Endothelial cell of umbilical vein (primary cell): Measurements from ENCODE around the gene CD320. TPM values are rescaled to one million over a fixed set of nuclear protein-coding genes. Genes with fewer than 3 reads are reported as not detected.
"Not testable (repeated sequence)": the region's sequence is repeated elsewhere in the genome, so short reads cannot be mapped to it uniquely, and the experiment has no call there.

Experiments used
- BruUV-seq: library from RNA; stranded (reverse); fragments of 400-500 nt; replicated peaks from 2 replicates; lab custom pipeline; 2021; lab: Mats Ljungman, UMichigan
- CTCF ChIA-PET: fragments of 300-600, 350-600 bp; sonication (Branson Sonifier 250); formaldehyde crosslinking; loops from one replicate; lab custom pipeline; 2021; ENCODE audit warnings: antibody characterized with exemption, inconsistent platforms; lab: Charles Lee
- POLR2A ChIA-PET: fragments of 300-600, 350-600 bp; sonication (Branson Sonifier 250); formaldehyde crosslinking; loops from one replicate; lab custom pipeline; 2021; ENCODE audit warnings: antibody characterized with exemption, inconsistent platforms; lab: Charles Lee
- DNase-seq: peaks from one replicate; pipeline ENCODE4 v3.0.0-alpha.2; 2011; ENCODE audit warnings: low read depth, low spot score
- FAIRE-seq: peaks from 2 replicates; lab custom pipeline; 2011; peaks lifted over from hg19 to GRCh38; lab: Jason Lieb, UNC
- H2AFZ ChIP-seq: 2 replicates; pipeline ENCODE4 v1.6.0; 2012; ENCODE audit warnings: low read depth, low read length, control low read depth, inconsistent platforms
- H3K27ac ChIP-seq: 2 replicates; pipeline ENCODE4 v1.5.1; 2011; ENCODE audit warnings: low read depth, mild to moderate bottlenecking, control low read depth, low read length, moderate library complexity; ENCODE audit not compliant: insufficient read depth
- H3K27me3 ChIP-seq, 2 experiments: 2 replicates each; pipeline versions ENCODE4 v1.6.0 to v1.6.1; 2011; ENCODE audit warnings: low read length in 2 of 2, mixed read lengths in 1 of 2; ENCODE audit not compliant: control insufficient read depth in 2 of 2, insufficient read depth in 2 of 2
- H3K36me3 ChIP-seq, 2 experiments: 2 replicates in 1 of 2; 3 replicates in 1 of 2; pipeline ENCODE4 v1.5.1; 2011; ENCODE audit warnings: low read length in 2 of 2, mild to moderate bottlenecking in 1 of 2, moderate library complexity in 1 of 2; ENCODE audit not compliant: control insufficient read depth in 2 of 2, insufficient read depth in 2 of 2; ENCODE audit errors: extremely low read depth in 1 of 2
- H3K4me1 ChIP-seq: 3 replicates; pipeline ENCODE4 v1.5.1; 2011; ENCODE audit warnings: mild to moderate bottlenecking, low read length; ENCODE audit not compliant: control insufficient read depth, insufficient read depth; ENCODE audit errors: extremely low read depth
- H3K4me2 ChIP-seq: 2 replicates; pipeline ENCODE4 v1.6.1; 2011; ENCODE audit warnings: low read length, control low read depth, mixed read lengths; ENCODE audit not compliant: insufficient read depth
- H3K4me3 ChIP-seq, 3 experiments: fragments of 200-600 bp in 1 of 3; sonication (generic), shearing (Covaris generic) in 1 of 3; replicated peaks in 1 of 3; 2 replicates each; pipeline ENCODE4 v1.5.1; 2011 to 2016; ENCODE audit warnings: control low read depth in 3 of 3, low read length in 3 of 3, mild to moderate bottlenecking in 2 of 3, inconsistent platforms in 1 of 3, low read depth in 1 of 3, moderate library complexity in 1 of 3; ENCODE audit not compliant: insufficient read depth in 1 of 3
- H3K79me2 ChIP-seq: 2 replicates; pipeline ENCODE4 v1.6.0; 2012; ENCODE audit warnings: low read length, inconsistent platforms; ENCODE audit not compliant: control insufficient read depth, insufficient read depth
- H3K9ac ChIP-seq: replicated peaks from 2 replicates; pipeline ENCODE3; 2011; ENCODE audit warnings: low read length, control low read depth; ENCODE audit not compliant: insufficient read depth; ENCODE audit errors: extremely low read depth
- H3K9me1 ChIP-seq: replicated peaks from 3 replicates; pipeline ENCODE4 v1.6.0; 2011; ENCODE audit warnings: mild to moderate bottlenecking, low read length; ENCODE audit not compliant: control insufficient read depth, insufficient read depth; ENCODE audit errors: extremely low read depth
- H3K9me3 ChIP-seq: replicated peaks from 2 replicates; pipeline ENCODE4 v1.5.1; 2012; ENCODE audit warnings: low read length, inconsistent platforms; ENCODE audit not compliant: control insufficient read depth, insufficient read depth
- H4K20me1 ChIP-seq: replicated peaks from 2 replicates; pipeline ENCODE3; 2011; ENCODE audit warnings: mild to moderate bottlenecking, low read length; ENCODE audit not compliant: control insufficient read depth, insufficient read depth; ENCODE audit errors: extremely low read depth
- EZH2 ChIP-seq: IDR thresholded peaks from 2 replicates; pipeline ENCODE4 v1.6.1; 2012; ENCODE audit warnings: borderline replicate concordance, low read depth, mild to moderate bottlenecking, moderate library complexity, low read length, inconsistent platforms; ENCODE audit not compliant: severe bottlenecking
- FOS ChIP-seq: IDR thresholded peaks from 2 replicates; pipeline ENCODE4 v1.6.1; 2011; ENCODE audit warnings: mild to moderate bottlenecking, low read length, moderate library complexity, borderline replicate concordance; ENCODE audit not compliant: insufficient read depth
- GATA2 ChIP-seq: IDR thresholded peaks from 2 replicates; pipeline ENCODE4 v1.7.0; 2011; ENCODE audit warnings: low read depth, mild to moderate bottlenecking, moderate library complexity, mixed read lengths, low read length; ENCODE audit not compliant: insufficient read length, insufficient read depth
- JUN ChIP-seq: IDR thresholded peaks from 2 replicates; pipeline ENCODE4 v1.6.1; 2011; ENCODE audit warnings: borderline replicate concordance, low read depth; ENCODE audit not compliant: insufficient read length, insufficient read depth
- MAX ChIP-seq: IDR thresholded peaks from 2 replicates; pipeline ENCODE4 v1.6.1; 2011; ENCODE audit not compliant: insufficient read depth, insufficient read length
- MYC ChIP-seq: IDR thresholded peaks from one replicate; pipeline ENCODE4 v1.6.1; 2011; ENCODE audit warnings: mild to moderate bottlenecking, low read depth, low read length
- POLR2A ChIP-seq: IDR thresholded peaks from 2 replicates; pipeline ENCODE4 v1.6.1; 2012; ENCODE audit warnings: low read depth, mild to moderate bottlenecking, control low read depth, low read length
- POLR2AphosphoS5 ChIP-seq: IDR thresholded peaks from 2 replicates; pipeline ENCODE4 v1.6.1; 2012; ENCODE audit warnings: low read depth, mild to moderate bottlenecking, control low read depth, low read length, moderate library complexity; ENCODE audit not compliant: insufficient read depth
- dilution Hi-C: fragments of 300-500 bp; cut with MboI; formaldehyde crosslinking; loops from one replicate; pipeline ENCODE4 v1.15.0; 2019; ENCODE audit warnings: low sequenced_read_pairs; ENCODE audit not compliant: extremely low pct_ligation_motif_present
- intact Hi-C: fragments of 100-400 bp; cut with micrococcal nuclease; formaldehyde crosslinking; loops from one replicate; pipeline ENCODE4 v1.10.0; 2022
- polyA plus RNA-seq, 4 experiments: library from polyadenylated mRNA; depleted of rRNA in 3 of 4; stranded (reverse) in 3 of 4; unstranded in 1 of 4; fragments of >200 nt; gene quantifications; 2 replicates each; pipeline versions ENCODE4 v1.2.1 to v1.2.3, GENCODE V29; 2011 to 2012; ENCODE audit warnings: missing spikeins in 1 of 4
- total RNA-seq: library from RNA; stranded (reverse); gene quantifications from 2 replicates; pipeline ENCODE4 v1.2.3, GENCODE V29; 2021
- TF ChIP-seq, protein P1 (sequence below), 2 donors: IDR thresholded peaks; 1 replicate in 1 of 2; 2 replicates in 1 of 2; pipeline ENCODE4 v1.5.1; 2011; ENCODE audit warnings: low read length in 2 of 2, mild to moderate bottlenecking in 2 of 2, moderate library complexity in 2 of 2, control low read depth in 1 of 2, inconsistent platforms in 1 of 2, low read depth in 1 of 2; ENCODE audit not compliant: insufficient read depth in 1 of 2; ENCODE audit errors: extremely low read depth in 1 of 2

The CD320 gene
- total and polyA plus RNA-seq, 2 donors (not counting 3 experiments of a cell fraction or from before 2014, with no cell fraction given): 84.9 to 190 TPM

- no peaks in the 10 kb centered on the region for H4K20me1 ChIP-seq
- no peak overlapping the region for H3K27ac ChIP-seq
- dilution Hi-C loops: no loop called here
Observed at GRCh38 chr19:8265872-8266271, 42.3 kb downstream of the CD320 start.

GRCh38 chr19:8264248-8264647, 43.9 kb downstream of the CD320 start:
- intact Hi-C loops: loop anchor here (10.0 kb wide), 1 partner anchor 51 kb away; no protein-coding TSS in a partner anchor
- H3K4me1 ChIP-seq, H3K9me3 ChIP-seq, POLR2A ChIA-PET, H3K4me3 ChIP-seq, H3K27me3 ChIP-seq, H2AFZ ChIP-seq, H3K9me1 ChIP-seq, DNase-seq, CTCF ChIA-PET, H3K36me3 ChIP-seq, FAIRE-seq, H3K79me2 ChIP-seq, dilution Hi-C loops, H3K27ac ChIP-seq, H3K9ac ChIP-seq, BruUV-seq, H3K4me2 ChIP-seq, H4K20me1 ChIP-seq: not testable (repeated sequence)

More at GRCh38 chr19:8265872-8266271, 42.3 kb downstream of the CD320 start:
- no peaks in the 10 kb centered on the region for H3K9me1 ChIP-seq
- intact Hi-C loops: loop anchor here (10.0 kb wide), 1 partner anchor 49 kb away; no protein-coding TSS in a partner anchor
- no peaks in the 10 kb centered on the region for H3K79me2 ChIP-seq
- POLR2A ChIA-PET: no interaction called here
- peaks cover 0 to 2% of the 10 kb centered on the region in 2 experiments for H3K27me3 ChIP-seq
- H3K36me3 ChIP-seq: no peaks in the 10 kb centered on the region
- CTCF ChIA-PET: no interaction called here
- no peak for DNase-seq
- H3K9ac ChIP-seq: no peak overlapping the region
- H3K9me3 ChIP-seq: no peaks in the 10 kb centered on the region
- no peaks in the 10 kb centered on the region for H3K4me1 ChIP-seq
- H3K4me3 ChIP-seq: no peak overlapping the region
- TF ChIP-seq JUN (no peak), MAX (no peak), FOS (no peak), EZH2 (no peak), POLR2A (no peak), MYC (no peak), POLR2AphosphoS5 (no peak), GATA2 (no peak)
- TF ChIP-seq, protein P1, sequence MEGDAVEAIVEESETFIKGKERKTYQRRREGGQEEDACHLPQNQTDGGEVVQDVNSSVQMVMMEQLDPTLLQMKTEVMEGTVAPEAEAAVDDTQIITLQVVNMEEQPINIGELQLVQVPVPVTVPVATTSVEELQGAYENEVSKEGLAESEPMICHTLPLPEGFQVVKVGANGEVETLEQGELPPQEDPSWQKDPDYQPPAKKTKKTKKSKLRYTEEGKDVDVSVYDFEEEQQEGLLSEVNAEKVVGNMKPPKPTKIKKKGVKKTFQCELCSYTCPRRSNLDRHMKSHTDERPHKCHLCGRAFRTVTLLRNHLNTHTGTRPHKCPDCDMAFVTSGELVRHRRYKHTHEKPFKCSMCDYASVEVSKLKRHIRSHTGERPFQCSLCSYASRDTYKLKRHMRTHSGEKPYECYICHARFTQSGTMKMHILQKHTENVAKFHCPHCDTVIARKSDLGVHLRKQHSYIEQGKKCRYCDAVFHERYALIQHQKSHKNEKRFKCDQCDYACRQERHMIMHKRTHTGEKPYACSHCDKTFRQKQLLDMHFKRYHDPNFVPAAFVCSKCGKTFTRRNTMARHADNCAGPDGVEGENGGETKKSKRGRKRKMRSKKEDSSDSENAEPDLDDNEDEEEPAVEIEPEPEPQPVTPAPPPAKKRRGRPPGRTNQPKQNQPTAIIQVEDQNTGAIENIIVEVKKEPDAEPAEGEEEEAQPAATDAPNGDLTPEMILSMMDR (IDR thresholded peaks at IDR 0.05; ENCODE audit: extremely low read depth in 1 of 2, insufficient read depth in 1 of 2, low read depth in 1 of 2, low read length in 2 of 2): no peak
- H2AFZ ChIP-seq: no peak overlapping the region
- no peak for FAIRE-seq
- BruUV-seq: no TSS peak
- H3K4me2 ChIP-seq: no peak overlapping the region
